ENCODE results near the gene GLYR1.

- TF ChIP-seq EP300 (IDR thresholded peaks at IDR 0.05; ENCODE audit: borderline replicate concordance) (no peak), TAF1 (IDR thresholded peaks at IDR 0.05; ENCODE audit: low read depth) (no peak), FOXM1 (IDR thresholded peaks at IDR 0.05; ENCODE audit: borderline replicate concordance, low read depth) (no peak), USF1 (IDR thresholded peaks at IDR 0.05) (no peak), NFIC (IDR thresholded peaks at IDR 0.05) (no peak), TEAD4 (IDR thresholded peaks at IDR 0.05) (no peak), REST (IDR thresholded peaks at IDR 0.05; ENCODE audit: low read depth) (no peak), MAX (IDR thresholded peaks at IDR 0.05) (no peak), EGR1 (IDR thresholded peaks at IDR 0.05) (no peak), CEBPB (IDR thresholded peaks at IDR 0.05) (no peak), ZBTB7A (IDR thresholded peaks at IDR 0.05; ENCODE audit: low read depth) (no peak), RAD21 (IDR thresholded peaks at IDR 0.05; ENCODE audit: low read depth) (no peak)
Measured at GRCh38 chr16:4795828-4796572, 51.1 kb downstream of the GLYR1 start.

Data from Ishikawa (cell line).